Activated T-cell treated with anti-CD3 and anti-CD28 coated beads for 4 hours (primary cell): Measurements from ENCODE around the gene TRAPPC5.

Experiments used
- DNase-seq: peaks from one replicate; pipeline ENCODE4 v3.0.0-alpha.2; 2020

TRAPPC5 gene

GRCh38 chr19:7677669-7678311 lies 2.8 kb upstream of the TRAPPC5 start:
- no peak for DNase-seq

GRCh38 chr19:7678971-7679751 lies 1.5 kb upstream of the TRAPPC5 start:
- DNase-seq = peak; percentile 56

- no peak for DNase-seq
These were observed 645 bp upstream of the TRAPPC5 start for GRCh38 chr19:7679771-7680605.

GRCh38 chr19:7681340-7682174 lies 924 bp downstream of the TRAPPC5 start:
- peak; percentile 85 for DNase-seq

GRCh38 chr19:7682175-7682855 lies 1.7 kb downstream of the TRAPPC5 start:
- DNase-seq = no peak

- no peak for DNase-seq
These were observed 5.2 kb downstream of the TRAPPC5 start for GRCh38 chr19:7685546-7686445.

GRCh38 chr19:7687177-7687576 lies 6.5 kb downstream of the TRAPPC5 start:
- DNase-seq = no peak

GRCh38 chr19:7689165-7689564 lies 8.5 kb downstream of the TRAPPC5 start:
- DNase-seq = no peak

GRCh38 chr19:7690779-7691258 lies 10.2 kb downstream of the TRAPPC5 start:
- no peak for DNase-seq

- DNase-seq = no peak
These were observed 10.9 kb downstream of the TRAPPC5 start for GRCh38 chr19:7691497-7691896.

- DNase-seq = no peak
These were observed 11.9 kb downstream of the TRAPPC5 start for GRCh38 chr19:7692417-7693088.

- no peak for DNase-seq
These were observed 13.9 kb downstream of the TRAPPC5 start for GRCh38 chr19:7694499-7694898.

GRCh38 chr19:7697721-7698287 lies 17.2 kb downstream of the TRAPPC5 start:
- DNase-seq = no peak

GRCh38 chr19:7698583-7698982 lies 17.9 kb downstream of the TRAPPC5 start:
- DNase-seq = no peak

GRCh38 chr19:7699003-7699402 lies 18.4 kb downstream of the TRAPPC5 start:
- no peak for DNase-seq

- DNase-seq = no peak
These were observed 19.1 kb downstream of the TRAPPC5 start for GRCh38 chr19:7699417-7700401.

GRCh38 chr19:7701049-7701653 lies 20.5 kb downstream of the TRAPPC5 start:
- no peak for DNase-seq
